HEK293 (cell line): ENCODE data around the gene TMEM63B.

Source experiments
- ATF2 ChIP-seq: fragments of 450-650 bp; formaldehyde crosslinking; IDR thresholded peaks from 2 replicates; pipeline ENCODE4 v1.5.1; 2016; ENCODE audit warnings: missing biosample characterization, missing genetic modification characterization, low read depth
- BCL11B ChIP-seq: fragments of 450-650 bp; formaldehyde crosslinking; IDR thresholded peaks from 2 replicates; pipeline ENCODE4 v1.5.1; 2016; ENCODE audit warnings: low read depth, missing biosample characterization, missing genetic modification characterization
- CTCF ChIP-seq: fragments of 450-650 bp; formaldehyde crosslinking; IDR thresholded peaks from 2 replicates; pipeline ENCODE4 v1.5.1; 2016; ENCODE audit warnings: missing biosample characterization, missing genetic modification characterization
- HIC1 ChIP-seq: fragments of 450-650 bp; formaldehyde crosslinking; IDR thresholded peaks from 2 replicates; pipeline ENCODE4 v1.5.1; 2016; ENCODE audit warnings: missing biosample characterization, missing genetic modification characterization
- SETDB1 ChIP-seq: IDR thresholded peaks from one replicate; pipeline ENCODE4 v1.6.1; 2017; ENCODE audit warnings: mild to moderate bottlenecking, low read length, moderate library complexity, mixed read lengths; ENCODE audit not compliant: insufficient read length
- ZNF138 ChIP-seq: fragments of 450-650 bp; formaldehyde crosslinking; IDR thresholded peaks from 2 replicates; pipeline ENCODE4 v1.5.1; 2016; ENCODE audit warnings: missing biosample characterization, missing genetic modification characterization, borderline replicate concordance
- ZNF449 ChIP-seq: fragments of 450-650 bp; formaldehyde crosslinking; IDR thresholded peaks from 2 replicates; pipeline ENCODE4 v1.5.1; 2017; ENCODE audit warnings: missing biosample characterization, mild to moderate bottlenecking, missing genetic modification characterization, moderate library complexity
- ZNF473 ChIP-seq: fragments of 450-650 bp; formaldehyde crosslinking; IDR thresholded peaks from 2 replicates; pipeline ENCODE4 v1.5.1; 2017; ENCODE audit warnings: missing biosample characterization, missing genetic modification characterization

GRCh38 chr6:44128020-44128917 is 915 bp downstream of the TMEM63B start:
- TF ChIP-seq CTCF (tag by site-specific recombination), result peak; percentile 50; the same call in 1 of the 2 replicates
- no peak for TF ChIP-seq ATF2
- no peak for TF ChIP-seq ZNF473 (tag by site-specific recombination)
- TF ChIP-seq SETDB1, result no peak
- TF ChIP-seq BCL11B, result no peak
- no peak for TF ChIP-seq ZNF138 (tag by site-specific recombination)
- peak; percentile 67 for TF ChIP-seq HIC1 (tag by site-specific recombination)
- TF ChIP-seq ZNF449 (tag by site-specific recombination), result no peak
